ENCODE data around the gene TMIGD1. TPM values are rescaled to one million over a fixed set of nuclear protein-coding genes. Genes with fewer than 3 reads are reported as not detected.
A peak's percentile ranks its signal among the peaks of the same experiment; 100 is the strongest.

TMIGD1 gene
- total RNA-seq, 1 experiment from 2014 or later: not detected

- in situ Hi-C loops (cut with HindIII; ENCODE audit: low pct_unique_long_range_greater_than_20kb, low sequenced_read_pairs): no loop called here
- no peak for DNase-seq (ENCODE audit: low read depth, low spot score)
These were observed 24.3 kb downstream of the TMIGD1 start for GRCh38 chr17:30309591-30309990.

DNA sequence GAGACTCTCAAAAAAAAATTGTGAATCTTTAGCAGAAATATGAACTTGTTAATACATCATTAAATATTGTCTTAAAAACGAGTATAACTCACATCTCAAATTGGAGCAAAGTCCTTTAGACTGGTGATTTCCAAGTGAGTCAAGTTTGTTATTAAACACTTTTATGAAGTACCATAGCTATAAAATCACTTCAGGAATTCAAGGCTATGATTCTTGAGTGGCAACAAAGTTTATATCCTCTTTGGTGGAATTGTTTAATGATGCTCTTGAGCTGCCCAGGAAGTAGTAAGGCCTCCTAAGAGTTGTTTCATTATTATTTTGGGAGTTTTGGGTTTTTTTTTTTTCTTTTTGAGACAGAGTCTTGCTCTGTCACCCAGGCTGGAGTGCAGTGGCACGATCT lies 25.5 kb downstream of the TMIGD1 start:
- in situ Hi-C loops (cut with HindIII; ENCODE audit: low pct_unique_long_range_greater_than_20kb, low sequenced_read_pairs): no loop called here

GRCh38 chr17:30304778-30305177 lies 29.1 kb downstream of the TMIGD1 start:
- no peak for DNase-seq (ENCODE audit: low read depth, low spot score)
- in situ Hi-C loops (cut with HindIII; ENCODE audit: low pct_unique_long_range_greater_than_20kb, low sequenced_read_pairs): no loop called here

More for the DNA sequence above, 25.5 kb downstream of the TMIGD1 start:
- DNase-seq (ENCODE audit: low read depth, low spot score): no peak

- DNase-seq (ENCODE audit: low read depth, low spot score): no peak
- in situ Hi-C loops (cut with HindIII; ENCODE audit: low pct_unique_long_range_greater_than_20kb, low sequenced_read_pairs): no loop called here
These were observed 31.6 kb downstream of the TMIGD1 start for GRCh38 chr17:30302241-30302640.

- in situ Hi-C loops (cut with HindIII; ENCODE audit: low pct_unique_long_range_greater_than_20kb, low sequenced_read_pairs): no loop called here
- DNase-seq (ENCODE audit: low read depth, low spot score): no peak
These were observed 33.0 kb downstream of the TMIGD1 start for GRCh38 chr17:30300818-30301217.

DNA sequence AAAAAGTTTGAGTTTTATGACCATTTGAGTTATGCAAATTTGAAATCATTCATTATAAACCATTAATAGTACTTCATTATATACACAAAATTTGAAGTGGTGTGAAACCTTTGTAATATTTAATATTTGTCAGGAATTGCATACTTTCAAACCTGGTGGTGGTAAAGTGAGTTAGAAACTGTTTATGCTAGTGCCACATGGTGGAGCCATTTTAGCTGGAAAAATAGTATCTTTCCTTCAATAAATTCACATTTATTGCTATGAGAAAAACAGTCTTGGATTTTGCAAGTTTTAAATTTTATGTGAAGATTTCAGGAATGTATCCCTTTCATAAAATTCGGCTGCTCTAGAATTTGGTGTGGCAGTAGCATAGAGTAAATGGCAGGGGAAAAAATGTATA lies 34.9 kb downstream of the TMIGD1 start:
- no peak for DNase-seq (ENCODE audit: low read depth, low spot score)
- in situ Hi-C loops (cut with HindIII; ENCODE audit: low pct_unique_long_range_greater_than_20kb, low sequenced_read_pairs): no loop called here

GRCh38 chr17:30297715-30298114 lies 36.1 kb downstream of the TMIGD1 start:
- DNase-seq (ENCODE audit: low read depth, low spot score): no peak
- in situ Hi-C loops (cut with HindIII; ENCODE audit: low pct_unique_long_range_greater_than_20kb, low sequenced_read_pairs): no loop called here

DNA sequence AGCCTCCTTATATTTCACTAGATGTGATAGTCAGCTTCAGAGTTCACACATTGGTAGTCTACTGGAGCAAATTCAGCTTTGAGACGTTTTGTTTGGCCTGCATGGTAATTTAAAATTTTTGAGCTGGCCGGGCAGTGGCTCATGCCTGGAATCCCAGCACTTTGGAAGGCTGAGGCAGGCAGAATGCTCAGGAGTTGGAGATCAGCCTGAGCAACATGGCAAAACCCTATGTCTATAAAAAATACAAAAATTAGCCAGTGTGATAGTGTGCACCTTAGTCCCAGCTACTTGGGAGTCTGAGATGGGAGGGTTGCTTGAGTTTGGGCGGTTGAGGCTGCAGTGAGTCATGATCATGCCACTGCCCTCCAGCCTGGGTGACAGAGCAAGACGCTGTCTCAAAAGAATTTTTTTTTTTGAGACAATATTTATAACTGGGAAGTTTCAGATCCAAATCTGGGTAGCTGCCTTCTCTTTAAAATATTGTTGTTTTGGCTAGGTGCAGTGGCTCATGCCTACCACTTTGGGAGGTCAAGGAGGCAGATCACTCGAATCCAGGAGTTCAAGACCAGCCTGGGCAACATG lies 37.3 kb downstream of the TMIGD1 start:
- in situ Hi-C loops (cut with HindIII; ENCODE audit: low pct_unique_long_range_greater_than_20kb, low sequenced_read_pairs): no loop called here
- DNase-seq (ENCODE audit: low read depth, low spot score): peak; percentile 11

DNA sequence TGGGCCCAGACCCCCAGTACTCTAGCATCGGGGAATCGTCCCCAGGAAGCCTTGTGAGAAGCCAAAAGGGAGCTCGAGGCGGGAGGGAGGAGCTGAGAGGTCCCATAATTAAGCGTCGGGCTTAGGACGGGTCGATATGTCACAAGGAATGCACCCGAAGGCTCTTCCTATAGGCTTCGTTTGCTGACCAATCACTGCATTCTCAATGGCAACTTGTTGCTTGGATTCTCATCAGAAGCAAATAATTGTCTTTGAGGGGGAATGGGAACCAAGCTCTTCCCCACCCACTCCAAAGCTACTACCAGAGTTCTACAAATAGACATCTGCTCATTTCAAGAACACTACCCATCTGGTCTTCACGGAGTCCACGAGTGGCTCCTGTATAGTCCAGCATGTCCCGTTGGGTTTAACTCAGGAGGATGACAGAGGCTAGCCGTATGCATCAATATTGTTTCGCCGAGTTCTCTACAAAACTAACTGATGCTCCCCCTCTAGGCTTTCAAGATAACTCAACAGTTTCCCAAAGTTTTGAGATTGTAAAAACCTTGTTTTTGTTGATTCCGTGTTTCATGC lies 41.5 kb downstream of the TMIGD1 start:
- in situ Hi-C loops (cut with HindIII; ENCODE audit: low pct_unique_long_range_greater_than_20kb, low sequenced_read_pairs): no loop called here
- DNase-seq (ENCODE audit: low read depth, low spot score): peak; percentile 65

DNA sequence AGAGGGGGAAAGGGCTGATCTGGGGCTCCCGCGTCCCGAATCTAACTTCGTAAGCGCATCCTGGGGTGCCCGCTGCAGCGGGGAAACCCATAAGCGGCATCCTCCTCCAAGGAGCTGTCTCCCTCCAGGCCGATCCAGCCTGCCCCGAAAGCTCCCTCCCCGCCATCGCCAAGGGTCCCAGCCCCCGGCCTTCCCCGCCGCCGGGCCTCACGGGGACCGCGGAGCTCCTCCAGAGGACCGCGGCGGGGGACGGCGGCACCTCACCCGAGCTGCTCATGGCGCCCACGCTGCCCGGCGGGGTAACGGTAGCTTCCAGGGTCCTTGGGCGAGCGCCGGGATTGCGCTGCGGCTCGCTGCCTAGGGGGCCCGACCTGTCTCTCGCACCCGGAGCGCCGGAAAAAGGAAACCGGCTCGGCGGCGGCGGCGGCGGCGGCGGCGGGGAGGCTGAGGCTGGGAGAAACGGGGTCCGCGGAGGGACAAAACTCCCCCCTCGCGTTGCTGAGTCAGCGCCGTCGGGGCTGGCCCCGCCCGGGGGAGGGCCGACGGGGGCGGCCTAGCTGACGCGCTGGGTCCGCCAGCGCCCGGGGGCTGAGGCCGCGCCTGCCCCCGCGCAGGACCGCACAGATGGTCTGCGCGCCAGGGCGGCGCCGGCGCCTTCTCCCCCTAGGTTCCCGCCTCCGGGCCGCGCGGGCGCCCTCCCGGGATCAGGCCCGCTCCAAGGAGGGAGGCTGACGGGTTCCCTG lies 42.1 kb downstream of the TMIGD1 start, which contains the start of gene BLMH:
Gene BLMH, minus strand, starts transcription at position 402 of the 743 bp plus-strand sequence. Its CDS starts 125 bp downstream, at position 277.
- in situ Hi-C loops (cut with HindIII; ENCODE audit: low pct_unique_long_range_greater_than_20kb, low sequenced_read_pairs): no loop called here
- peak; percentile 82 for DNase-seq (ENCODE audit: low read depth, low spot score)

DNA sequence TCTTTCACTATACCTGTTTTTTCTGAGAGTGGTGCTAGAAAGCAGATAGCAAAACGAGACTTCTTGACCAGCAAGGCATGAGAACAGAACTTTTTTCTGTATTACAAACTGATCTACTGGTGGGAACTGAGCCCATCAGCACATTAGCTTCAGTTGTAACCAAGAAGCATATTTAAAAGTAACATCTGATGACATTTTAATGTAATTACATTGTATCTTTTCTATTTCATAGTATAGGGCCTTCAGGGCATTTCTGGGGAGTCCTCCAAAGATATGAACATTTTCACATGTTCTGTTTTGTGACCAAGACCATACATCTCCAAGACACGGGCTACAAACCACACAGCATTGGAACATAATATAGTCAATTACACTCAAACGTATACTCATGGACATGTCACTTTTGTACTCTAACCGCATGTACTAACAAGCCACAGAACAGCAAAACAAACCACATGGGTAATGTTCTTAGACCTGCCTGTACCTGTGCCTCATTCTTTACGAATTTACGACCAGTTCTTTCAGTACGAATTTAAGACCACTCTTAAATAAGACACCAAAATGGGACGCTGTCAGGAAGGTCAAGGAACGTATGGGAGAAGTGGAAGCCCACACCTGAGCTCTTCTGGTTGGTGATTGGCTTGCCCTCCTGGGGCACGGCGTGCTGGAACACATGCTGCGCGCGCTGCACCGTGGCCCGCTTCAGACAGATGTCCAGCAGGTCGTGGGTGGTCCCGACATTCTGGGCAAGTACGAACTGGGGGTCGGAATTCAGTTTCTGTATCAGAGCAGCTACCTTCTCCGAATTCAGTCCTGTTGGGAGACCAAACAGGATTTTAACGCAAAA lies 42.9 kb downstream of the TMIGD1 start:
- DNase-seq (ENCODE audit: low read depth, low spot score): peak; percentile 34
- in situ Hi-C loops (cut with HindIII; ENCODE audit: low pct_unique_long_range_greater_than_20kb, low sequenced_read_pairs): no loop called here

- in situ Hi-C loops (cut with HindIII; ENCODE audit: low pct_unique_long_range_greater_than_20kb, low sequenced_read_pairs): no loop called here
- DNase-seq (ENCODE audit: low read depth, low spot score): no peak
These were observed 43.8 kb downstream of the TMIGD1 start for GRCh38 chr17:30290077-30290476.

- in situ Hi-C loops (cut with HindIII; ENCODE audit: low pct_unique_long_range_greater_than_20kb, low sequenced_read_pairs): no loop called here
- DNase-seq (ENCODE audit: low read depth, low spot score): no peak
These were observed 54.7 kb downstream of the TMIGD1 start for GRCh38 chr17:30279156-30279555.

GRCh38 chr17:30278032-30278431 lies 55.8 kb downstream of the TMIGD1 start:
- in situ Hi-C loops (cut with HindIII; ENCODE audit: low pct_unique_long_range_greater_than_20kb, low sequenced_read_pairs): no loop called here
- peak; percentile 82 for DNase-seq (ENCODE audit: low read depth, low spot score)

DNA sequence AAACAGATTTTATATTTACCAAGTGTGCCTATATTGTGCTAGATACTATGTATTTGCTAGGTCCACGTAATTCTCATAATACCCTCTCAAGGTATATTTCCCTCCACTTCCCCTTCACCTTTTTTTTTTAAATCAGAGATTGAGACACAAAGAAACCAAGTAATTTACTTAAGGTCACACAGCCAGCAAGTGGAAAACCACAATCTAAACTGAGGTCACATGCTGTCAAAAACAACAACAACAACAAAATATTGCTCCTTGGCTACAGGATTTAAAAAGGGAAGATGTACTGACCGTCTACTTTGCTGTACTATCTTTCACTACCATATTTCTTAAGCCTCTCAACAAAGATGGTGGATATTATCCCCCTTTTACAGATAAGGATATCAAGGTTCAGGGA lies 57.9 kb downstream of the TMIGD1 start:
- in situ Hi-C loops (cut with HindIII; ENCODE audit: low pct_unique_long_range_greater_than_20kb, low sequenced_read_pairs): no loop called here
- no peak for DNase-seq (ENCODE audit: low read depth, low spot score)

DNA sequence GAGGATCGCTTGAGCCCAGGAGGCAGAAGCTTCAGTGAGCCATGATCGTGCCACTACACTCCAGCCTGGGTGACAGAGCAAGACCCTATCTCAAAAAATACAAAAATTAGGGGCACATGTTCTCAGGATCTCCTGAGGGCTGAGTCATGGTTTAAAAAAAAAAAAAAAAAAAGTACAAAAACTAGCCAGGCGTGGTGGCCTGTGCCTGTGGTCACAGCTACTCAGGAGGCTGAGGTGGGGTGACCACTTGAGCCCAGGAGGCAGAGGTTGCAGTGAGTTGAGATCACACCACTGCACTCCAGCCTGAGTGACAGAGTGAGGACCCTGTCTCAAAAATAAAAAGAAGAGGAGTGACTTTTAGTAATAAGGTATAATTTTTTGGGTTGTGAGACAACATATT lies 59.0 kb downstream of the TMIGD1 start:
- no peak for DNase-seq (ENCODE audit: low read depth, low spot score)
- in situ Hi-C loops (cut with HindIII; ENCODE audit: low pct_unique_long_range_greater_than_20kb, low sequenced_read_pairs): no loop called here

DNA sequence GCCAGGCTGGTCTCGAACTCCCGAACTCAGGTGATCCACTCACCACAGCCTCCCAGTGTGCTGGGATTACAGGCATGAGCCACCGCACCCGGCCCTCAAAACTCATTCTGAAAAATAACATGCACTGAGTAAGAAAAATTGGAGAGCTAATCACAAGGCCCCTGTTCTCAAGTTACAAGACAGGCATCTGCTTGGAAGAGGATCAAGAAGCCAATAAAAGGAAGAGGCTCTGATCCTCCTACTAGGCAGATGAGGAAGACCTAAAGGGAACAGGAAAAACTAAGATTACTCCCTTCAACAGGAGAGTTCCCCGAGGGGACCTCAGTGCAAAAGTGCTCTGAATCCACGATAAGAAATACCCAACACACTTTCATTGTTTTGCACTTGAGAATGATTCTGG lies 60.5 kb downstream of the TMIGD1 start:
- no peak for DNase-seq (ENCODE audit: low read depth, low spot score)
- in situ Hi-C loops (cut with HindIII; ENCODE audit: low pct_unique_long_range_greater_than_20kb, low sequenced_read_pairs): no loop called here

GRCh38 chr17:30271102-30271501 lies 62.8 kb downstream of the TMIGD1 start:
- DNase-seq (ENCODE audit: low read depth, low spot score): no peak
- in situ Hi-C loops (cut with HindIII; ENCODE audit: low pct_unique_long_range_greater_than_20kb, low sequenced_read_pairs): no loop called here

Data from SK-MEL-5 (cell line).